Hematopoietic multipotent progenitor cell treated with erythropoietin and hydrocortisone succinate and interleukin-3 and kit ligand, for 15 days (in vitro differentiated cells): ENCODE measurements around the gene JAML.

ENCODE experiments used
- DNase-seq: peaks from one replicate; pipeline ENCODE4 v3.0.0-alpha.2; 2015; ENCODE audit warnings: low spot score

The JAML gene

GRCh38 chr11:118144301-118145268 is 80.2 kb downstream of the JAML start:
- no peak for DNase-seq
